A673 (cell line): ENCODE data around the gene PLCG2. TPM values are rescaled to one million over a fixed set of nuclear protein-coding genes. Genes with fewer than 3 reads are reported as not detected.

ENCODE experiments used
- BruUV-seq: library from RNA; stranded (reverse); fragments of 400-500 nt; replicated peaks from 2 replicates; lab custom pipeline; 2021; lab: Mats Ljungman, UMichigan
- CTCF ChIA-PET: fragments of 300-600 bp; sonication (Branson Sonifier 250); formaldehyde crosslinking; loops from one replicate; lab custom pipeline; 2022; ENCODE audit warnings: antibody characterized with exemption; lab: Charles Lee
- POLR2A ChIA-PET: fragments of 300-600 bp; sonication (Branson Sonifier 250); formaldehyde crosslinking; loops from one replicate; lab custom pipeline; 2022; ENCODE audit warnings: antibody characterized with exemption; ENCODE audit not compliant: low non-redundant PET; lab: Charles Lee
- DNase-seq: peaks from one replicate; pipeline ENCODE4 v3.0.0-alpha.2; 2015; ENCODE audit warnings: low spot score
- H3K27ac ChIP-seq: fragments of 200-600 bp; sonication (generic); 2 replicates; pipeline ENCODE4 v1.5.1; 2016; ENCODE audit warnings: mixed run types, low read depth, mild to moderate bottlenecking, mixed read lengths, antibody characterized with exemption, low read length; ENCODE audit not compliant: poor library complexity, severe bottlenecking
- H3K27me3 ChIP-seq: fragments of 200-600 bp; sonication (generic); replicated peaks from 2 replicates; pipeline ENCODE4 v1.6.1; 2017; ENCODE audit warnings: mixed run types, low read depth, mild to moderate bottlenecking, mixed read lengths, antibody characterized with exemption, low read length; ENCODE audit not compliant: insufficient read depth, poor library complexity
- H3K36me3 ChIP-seq: fragments of 200-600 bp; sonication (generic); 2 replicates; pipeline ENCODE4 v1.6.1; 2016; ENCODE audit warnings: mixed run types, mild to moderate bottlenecking, mixed read lengths, antibody characterized with exemption, low read length; ENCODE audit not compliant: insufficient read depth, poor library complexity, severe bottlenecking
- H3K4me1 ChIP-seq: fragments of 200-600 bp; sonication (generic); 2 replicates; pipeline ENCODE4 v1.6.1; 2017; ENCODE audit warnings: mixed run types, mild to moderate bottlenecking, mixed read lengths, antibody characterized with exemption, low read length; ENCODE audit not compliant: insufficient read depth, poor library complexity, severe bottlenecking
- H3K4me3 ChIP-seq: fragments of 200-600 bp; sonication (generic); 2 replicates; pipeline ENCODE4 v1.5.1; 2016; ENCODE audit warnings: low read depth, mixed run types, mild to moderate bottlenecking, mixed read lengths, low read length; ENCODE audit not compliant: poor library complexity, severe bottlenecking
- H3K9me3 ChIP-seq: fragments of 200-600 bp; sonication (generic); 2 replicates; pipeline ENCODE4 v1.6.1; 2016; ENCODE audit warnings: mixed run types, low read depth, mild to moderate bottlenecking, mixed read lengths, antibody characterized with exemption, low read length; ENCODE audit not compliant: poor library complexity, severe bottlenecking
- CTCF ChIP-seq: fragments of 300-800, 200-600 bp; sonication (generic); conservative IDR thresholded peaks from 2 replicates; pipeline ENCODE4 v1.5.1; 2017; ENCODE audit warnings: low read depth, mild to moderate bottlenecking, antibody characterized with exemption, low read length, moderate library complexity, mixed read lengths
- EZH2 ChIP-seq: fragments of 200-600 bp; sonication (generic); IDR thresholded peaks from 2 replicates; pipeline ENCODE4 v1.6.1; 2017; ENCODE audit warnings: borderline replicate concordance, low read depth, mild to moderate bottlenecking, mixed read lengths, antibody characterized with exemption, low read length; ENCODE audit not compliant: poor library complexity, severe bottlenecking
- intact Hi-C: fragments of 100-400 bp; cut with micrococcal nuclease; formaldehyde crosslinking; loops from one replicate; pipeline ENCODE4 v1.10.0; 2022; ENCODE audit not compliant: unreplicated experiment
- total RNA-seq: library from RNA; stranded (reverse); gene quantifications from 2 replicates; pipeline ENCODE4 v1.2.3, GENCODE V29; 2021

Gene PLCG2
- total RNA-seq, 1 experiment from 2014 or later, result 9.6 TPM

- CTCF ChIA-PET, result no interaction called here
- no TSS peak for BruUV-seq
Measured at GRCh38 chr16:81956213-81956948, 177.3 kb downstream of the PLCG2 start.

GRCh38 chr16:81964808-81965207, 185.7 kb downstream of the PLCG2 start:
- ChIA-PET CTCF (no interaction called here), POLR2A (no interaction called here)
- H3K9me3 ChIP-seq, result no peaks in the 10 kb centered on the region
- BruUV-seq, result no TSS peak
- H3K4me3 ChIP-seq, result no peak overlapping the region
- no peak overlapping the region for H3K27ac ChIP-seq
- intact Hi-C loops, result no loop called here
- no peak for DNase-seq
- H3K27me3 ChIP-seq, result peaks cover 6% of the 10 kb centered on the region
- H3K36me3 ChIP-seq, result no peaks in the 10 kb centered on the region
- no peak for TF ChIP-seq EZH2
- no peak for TF ChIP-seq CTCF
- no peaks in the 10 kb centered on the region for H3K4me1 ChIP-seq

More at GRCh38 chr16:81956213-81956948, 177.3 kb downstream of the PLCG2 start:
- H3K27me3 ChIP-seq, result no peaks in the 10 kb centered on the region
- POLR2A ChIA-PET, result no interaction called here
- H3K27ac ChIP-seq, result no peak overlapping the region
- no peak for TF ChIP-seq EZH2
- no peak for TF ChIP-seq CTCF
- H3K4me1 ChIP-seq, result no peaks in the 10 kb centered on the region
- no peak for DNase-seq
- H3K9me3 ChIP-seq, result peaks cover 3% of the 10 kb centered on the region
- no peaks in the 10 kb centered on the region for H3K36me3 ChIP-seq
- intact Hi-C loops, result no loop called here
- no peak overlapping the region for H3K4me3 ChIP-seq

- no peaks in the 10 kb centered on the region for H3K4me1 ChIP-seq
- H3K36me3 ChIP-seq, result no peaks in the 10 kb centered on the region
- intact Hi-C loops, result no loop called here
- H3K27ac ChIP-seq, result no peak overlapping the region
- DNase-seq, result no peak
- H3K27me3 ChIP-seq, result peaks cover 6% of the 10 kb centered on the region
- no peak for TF ChIP-seq CTCF
- TF ChIP-seq EZH2, result no peak
- H3K4me3 ChIP-seq, result no peak overlapping the region
- BruUV-seq, result no TSS peak
- ChIA-PET POLR2A (no interaction called here), CTCF (no interaction called here)
- H3K9me3 ChIP-seq, result peaks cover 4% of the 10 kb centered on the region
Measured at GRCh38 chr16:81967358-81967757, 188.3 kb downstream of the PLCG2 start.
